HCT116 (cell line): ENCODE measurements around the gene CLEC16A. TPM values are rescaled to one million over a fixed set of nuclear protein-coding genes. Genes with fewer than 3 reads are reported as not detected.

ENCODE experiments used
- ATAC-seq: fragments of 200-7000 bp; cut with Tn5 transposase; 2 replicates; pipeline ENCODE4 v1.9.1; 2020; ENCODE audit warnings: mild to moderate bottlenecking, moderate library complexity
- BruUV-seq: library from RNA; stranded (reverse); fragments of 400-500 nt; replicated peaks from 2 replicates; lab custom pipeline; 2021; lab: Mats Ljungman, UMichigan
- CTCF ChIA-PET: fragments of 300-600 bp; sonication (Branson Sonifier 250); formaldehyde crosslinking; loops from one replicate; lab custom pipeline; 2021; ENCODE audit warnings: antibody characterized with exemption; lab: Charles Lee
- POLR2A ChIA-PET: fragments of 300-600, 350-600 bp; sonication (Branson Sonifier 250); formaldehyde crosslinking; loops from one replicate; lab custom pipeline; 2021; ENCODE audit warnings: antibody characterized with exemption; lab: Charles Lee
- RAD21 ChIA-PET, 2 experiments: fragments of 300-600 bp; sonication (Branson Sonifier 250); formaldehyde crosslinking; loops; one replicate each; lab custom pipeline; 2023; ENCODE audit warnings: low total read pairs in 2 of 2; ENCODE audit not compliant: uncharacterized antibody in 2 of 2, unreplicated experiment in 2 of 2, low non-redundant PET in 1 of 2; lab: Charles Lee
- DNase-seq: peaks from one replicate; pipeline ENCODE4 v3.0.0-alpha.2; 2010; ENCODE audit warnings: low read depth, low spot score
- H2AFZ ChIP-seq: fragments of 200-600 bp; shearing (Covaris generic), sonication (generic); 2 replicates; pipeline ENCODE4 v1.6.1; 2017; ENCODE audit warnings: low read depth, mixed run types, mixed read lengths, antibody characterized with exemption, low read length; ENCODE audit not compliant: poor library complexity, severe bottlenecking
- H3K27ac ChIP-seq: 2 replicates; pipeline ENCODE4 v1.5.1; 2012; ENCODE audit warnings: low read depth, low read length
- H3K27me3 ChIP-seq: fragments of 200-600 bp; sonication (generic); 2 replicates; pipeline ENCODE4 v1.6.1; 2016; ENCODE audit warnings: mixed run types, low read length, mixed read lengths; ENCODE audit not compliant: insufficient read depth
- H3K36me3 ChIP-seq, 2 experiments: fragments of 200-500 bp in 1 of 2; fragments of 200-600 bp in 1 of 2; sonication (Bioruptor generic) in 1 of 2; sonication (generic) in 1 of 2; 2 replicates each; pipeline versions ENCODE4 v1.5.1 to v1.6.1; 2014 to 2016; ENCODE audit warnings: low read length in 2 of 2, inconsistent platforms in 1 of 2, mixed read lengths in 1 of 2, mixed run types in 1 of 2; ENCODE audit not compliant: insufficient read depth in 2 of 2, control insufficient read depth in 1 of 2
- H3K4me1 ChIP-seq, 2 experiments: fragments of 200-600 bp in 1 of 2; sonication (generic) in 1 of 2; 2 replicates each; pipeline versions ENCODE4 v1.5.1 to v1.6.1; 2012 to 2017; ENCODE audit warnings: low read length in 2 of 2, inconsistent platforms in 1 of 2, mild to moderate bottlenecking in 1 of 2, mixed read lengths in 1 of 2, mixed run types in 1 of 2, moderate library complexity in 1 of 2; ENCODE audit not compliant: insufficient read depth in 2 of 2, control insufficient read depth in 1 of 2
- H3K4me2 ChIP-seq: fragments of 200-600 bp; sonication (generic); 2 replicates; pipeline ENCODE4 v1.6.1; 2017; ENCODE audit warnings: mixed run types, low read length, mixed read lengths
- H3K4me3 ChIP-seq, 2 experiments: fragments of 200-600 bp in 1 of 2; sonication (generic) in 1 of 2; replicated peaks in 1 of 2; 2 replicates each; pipeline ENCODE4 v1.5.1; 2011 to 2016; ENCODE audit warnings: low read length in 2 of 2, control low read depth in 1 of 2, low read depth in 1 of 2, mild to moderate bottlenecking in 1 of 2, mixed read lengths in 1 of 2, mixed run types in 1 of 2
- H3K79me2 ChIP-seq: fragments of 200-600 bp; sonication (generic); 2 replicates; pipeline ENCODE4 v1.6.1; 2017; ENCODE audit warnings: mild to moderate bottlenecking, mixed run types, low read length, moderate library complexity, mixed read lengths; ENCODE audit not compliant: insufficient read depth
- H3K9ac ChIP-seq: fragments of 200-600 bp; sonication (generic); 2 replicates; pipeline ENCODE4 v1.6.1; 2016; ENCODE audit warnings: low read length, mixed read lengths
- H3K9me2 ChIP-seq: fragments of 200-600 bp; sonication (generic), shearing (Covaris generic); 2 replicates; pipeline ENCODE4 v1.6.1; 2017; ENCODE audit warnings: mixed run types, mild to moderate bottlenecking, moderate library complexity; ENCODE audit not compliant: insufficient read depth
- H3K9me3 ChIP-seq, 2 experiments: fragments of 200-500 bp in 1 of 2; fragments of 200-600 bp in 1 of 2; sonication (Bioruptor generic) in 1 of 2; sonication (generic) in 1 of 2; 2 replicates each; pipeline ENCODE4 v1.6.1; 2014 to 2017; ENCODE audit warnings: low read length in 2 of 2, mixed read lengths in 2 of 2, inconsistent platforms in 1 of 2, low read depth in 1 of 2, mild to moderate bottlenecking in 1 of 2, mixed run types in 1 of 2, moderate library complexity in 1 of 2; ENCODE audit not compliant: control insufficient read depth in 1 of 2, insufficient read depth in 1 of 2
- H4K20me1 ChIP-seq: fragments of 200-600 bp; sonication (generic), shearing (Covaris generic); 2 replicates; pipeline ENCODE4 v1.6.1; 2017; ENCODE audit warnings: mixed run types, mild to moderate bottlenecking, moderate library complexity; ENCODE audit not compliant: insufficient read depth
- EZH2 ChIP-seq: fragments of 200-600 bp; sonication (generic); IDR thresholded peaks from 2 replicates; pipeline ENCODE4 v1.6.1; 2017; ENCODE audit warnings: antibody characterized with exemption, mixed run types
- RAD21 ChIP-seq: IDR thresholded peaks from 2 replicates; pipeline ENCODE4 v1.6.1; 2012; ENCODE audit warnings: low read depth, mild to moderate bottlenecking
- REST ChIP-seq: IDR thresholded peaks from 2 replicates; pipeline ENCODE4 v1.6.1; 2012; ENCODE audit warnings: low read depth
- SIN3A ChIP-seq: IDR thresholded peaks from 2 replicates; pipeline ENCODE4 v1.6.1; 2012; ENCODE audit warnings: low read depth
- TCF7L2 ChIP-seq: IDR thresholded peaks from 2 replicates; pipeline ENCODE4 v1.7.0; 2011; ENCODE audit warnings: borderline replicate concordance, inconsistent platforms; ENCODE audit not compliant: insufficient read depth, insufficient read length; ENCODE audit errors: extremely low read depth
- YY1 ChIP-seq: IDR thresholded peaks from 2 replicates; pipeline ENCODE4 v1.6.1; 2011; ENCODE audit warnings: low read length, low read depth, moderate library complexity, mild to moderate bottlenecking; ENCODE audit not compliant: insufficient replicate concordance; ENCODE audit errors: extremely low read depth
- ZFX ChIP-seq: fragments of 450-650 bp; IDR thresholded peaks from 2 replicates; pipeline ENCODE4 v1.6.1; 2017
- intact Hi-C: fragments of 100-400 bp; cut with micrococcal nuclease; formaldehyde crosslinking; loops from 2 replicates; pipeline ENCODE4 v1.10.0; 2022
- total RNA-seq: library from RNA; stranded (reverse); gene quantifications from one replicate; pipeline ENCODE4 v1.2.1, GENCODE V29; 2021; ENCODE audit not compliant: unreplicated experiment

CLEC16A gene
- total RNA-seq, 1 experiment from 2014 or later: 18.0 TPM

- TF ChIP-seq YY1 (no peak), RAD21 (no peak), ZFX (no peak), REST (no peak)
Measured at GRCh38 chr16:11114366-11115164, 170.2 kb downstream of the CLEC16A start (continued).

GRCh38 chr16:11117576-11118211, 173.3 kb downstream of the CLEC16A start:
- no peak for ATAC-seq
- H4K20me1 ChIP-seq: no peaks in the 10 kb centered on the region
- H3K4me3 ChIP-seq: no peak overlapping the region
- DNase-seq: no peak
- ChIA-PET RAD21 (no interaction called here), POLR2A (no interaction called here), CTCF (no interaction called here)
- no peaks in the 10 kb centered on the region for H3K27me3 ChIP-seq
- H2AFZ ChIP-seq: no peak overlapping the region
- H3K9me2 ChIP-seq: no peaks in the 10 kb centered on the region
- no peak for TF ChIP-seq SIN3A
- TF ChIP-seq TCF7L2: no peak
- no peak for TF ChIP-seq EZH2
- no peaks in the 10 kb centered on the region for H3K9me3 ChIP-seq
- H3K27ac ChIP-seq: no peak overlapping the region
- no peaks in the 10 kb centered on the region for H3K79me2 ChIP-seq
- H3K4me1 ChIP-seq: peaks cover 0 to 7% of the 10 kb centered on the region in 2 experiments; a peak in 1 of 4 replicates
- intact Hi-C loops: no loop called here
- H3K9ac ChIP-seq: no peak overlapping the region
- H3K36me3 ChIP-seq: no peaks in the 10 kb centered on the region
- BruUV-seq: no TSS peak
- no peak overlapping the region for H3K4me2 ChIP-seq
